HEK293 (cell line): ENCODE measurements around the gene PIN4.

Experiments used
- CTCF ChIA-PET: fragments of 350-600 bp; formaldehyde crosslinking; extraction: SDS; loops from one replicate; lab custom pipeline; 2021; ENCODE audit warnings: antibody characterized with exemption; lab: Yijun Ruan, JAX
- POLR2A ChIA-PET: fragments of 300-600 bp; formaldehyde crosslinking; extraction: SDS; loops from one replicate; lab custom pipeline; 2020; ENCODE audit warnings: antibody characterized with exemption, inconsistent platforms; lab: Yijun Ruan, JAX
- H3K27ac ChIP-seq: fragments of 200-500 bp; sonication (Bioruptor generic); 2 replicates; pipeline ENCODE4 v1.5.1; 2014; ENCODE audit warnings: low read depth, low read length, control low read depth, inconsistent platforms; ENCODE audit errors: extremely low read depth
- H3K36me3 ChIP-seq, 2 experiments: fragments of 200-500 bp in 1 of 2; sonication (Bioruptor generic) in 1 of 2; 1 replicate in 1 of 2; 2 replicates in 1 of 2; pipeline ENCODE4 v1.5.1; 2014 to 2017; ENCODE audit warnings: inconsistent platforms in 2 of 2, low read length in 2 of 2; ENCODE audit not compliant: control insufficient read depth in 2 of 2, insufficient read depth in 1 of 2
- H3K4me1 ChIP-seq: fragments of 200-500 bp; sonication (Bioruptor generic); 2 replicates; pipeline ENCODE4 v1.5.1; 2014; ENCODE audit warnings: mild to moderate bottlenecking, low read length, inconsistent platforms; ENCODE audit not compliant: control insufficient read depth, insufficient read depth
- H3K4me3 ChIP-seq: 2 replicates; pipeline ENCODE4 v1.5.1; 2011; ENCODE audit warnings: low read depth, mild to moderate bottlenecking, control low read depth, low read length, moderate library complexity
- H3K9me3 ChIP-seq: fragments of 200-500 bp; sonication (Bioruptor generic); 2 replicates; pipeline ENCODE4 v1.5.1; 2014; ENCODE audit warnings: low read depth, low read length, inconsistent platforms; ENCODE audit not compliant: control insufficient read depth, insufficient read depth
- BCL11A ChIP-seq: fragments of 450-650 bp; formaldehyde crosslinking; IDR thresholded peaks from 2 replicates; pipeline ENCODE4 v1.5.1; 2016; ENCODE audit warnings: low read depth, missing biosample characterization, missing genetic modification characterization
- EGR2 ChIP-seq: fragments of 450-650 bp; formaldehyde crosslinking; IDR thresholded peaks from 2 replicates; pipeline ENCODE4 v1.5.1; 2016; ENCODE audit warnings: low read depth, missing biosample characterization, missing genetic modification characterization
- IKZF3 ChIP-seq: fragments of 450-650 bp; IDR thresholded peaks from 2 replicates; pipeline ENCODE4 v1.5.0; 2018; ENCODE audit warnings: missing biosample characterization, mild to moderate bottlenecking, missing genetic modification characterization, moderate library complexity
- KLF10 ChIP-seq: fragments of 450-650 bp; IDR thresholded peaks from 2 replicates; pipeline ENCODE4 v1.5.1; 2018; ENCODE audit warnings: missing biosample characterization, mild to moderate bottlenecking, missing genetic modification characterization
- OVOL3 ChIP-seq: fragments of 450-650 bp; formaldehyde crosslinking; IDR thresholded peaks from 2 replicates; pipeline ENCODE4 v1.5.1; 2016; ENCODE audit warnings: missing biosample characterization, missing genetic modification characterization
- PBX3 ChIP-seq: sonication (generic); formaldehyde crosslinking; IDR thresholded peaks from 2 replicates; pipeline ENCODE4 v1.8.1; 2022; ENCODE audit warnings: mild to moderate bottlenecking, moderate library complexity, missing genetic modification reagents
- RBAK ChIP-seq: fragments of 450-650 bp; formaldehyde crosslinking; IDR thresholded peaks from 2 replicates; pipeline ENCODE4 v1.5.1; 2016; ENCODE audit warnings: missing biosample characterization, missing genetic modification characterization
- ZEB2 ChIP-seq: fragments of 450-650 bp; formaldehyde crosslinking; IDR thresholded peaks from 2 replicates; pipeline ENCODE4 v1.5.1; 2016; ENCODE audit warnings: missing biosample characterization, missing genetic modification characterization
- ZNF121 ChIP-seq: fragments of 450-650 bp; formaldehyde crosslinking; IDR thresholded peaks from 2 replicates; pipeline ENCODE4 v1.5.1; 2016; ENCODE audit warnings: missing biosample characterization, missing genetic modification characterization
- ZNF16 ChIP-seq: fragments of 450-650 bp; formaldehyde crosslinking; IDR thresholded peaks from 2 replicates; pipeline ENCODE4 v1.5.1; 2016; ENCODE audit warnings: low read depth, missing biosample characterization, missing genetic modification characterization
- ZNF175 ChIP-seq: fragments of 450-650 bp; formaldehyde crosslinking; IDR thresholded peaks from 2 replicates; pipeline ENCODE4 v1.5.1; 2016; ENCODE audit warnings: missing biosample characterization, missing genetic modification characterization
- ZNF211 ChIP-seq: fragments of 450-650 bp; formaldehyde crosslinking; IDR thresholded peaks from 2 replicates; pipeline ENCODE4 v1.5.1; 2016; ENCODE audit warnings: low read depth, missing biosample characterization, missing genetic modification characterization
- ZNF248 ChIP-seq: fragments of 450-650 bp; formaldehyde crosslinking; IDR thresholded peaks from 2 replicates; pipeline ENCODE4 v1.5.1; 2017; ENCODE audit warnings: missing biosample characterization, missing genetic modification characterization
- ZNF335 ChIP-seq: fragments of 450-650 bp; formaldehyde crosslinking; conservative IDR thresholded peaks from 2 replicates; pipeline ENCODE4 v1.5.1; 2016; ENCODE audit warnings: missing biosample characterization, missing genetic modification characterization
- ZNF362 ChIP-seq: fragments of 450-650 bp; formaldehyde crosslinking; IDR thresholded peaks from 2 replicates; pipeline ENCODE4 v1.5.1; 2016; ENCODE audit warnings: missing biosample characterization, missing genetic modification characterization
- ZNF404 ChIP-seq: fragments of 450-650 bp; formaldehyde crosslinking; IDR thresholded peaks from 2 replicates; pipeline ENCODE4 v1.5.1; 2017; ENCODE audit warnings: missing biosample characterization, missing genetic modification characterization
- ZNF416 ChIP-seq: fragments of 450-650 bp; formaldehyde crosslinking; IDR thresholded peaks from 2 replicates; pipeline ENCODE4 v1.5.1; 2016; ENCODE audit warnings: missing biosample characterization, missing genetic modification characterization
- ZNF585B ChIP-seq: fragments of 450-650 bp; formaldehyde crosslinking; IDR thresholded peaks from 2 replicates; pipeline ENCODE4 v1.5.1; 2016; ENCODE audit warnings: missing biosample characterization, missing genetic modification characterization
- ZNF600 ChIP-seq: fragments of 450-650 bp; formaldehyde crosslinking; IDR thresholded peaks from 2 replicates; pipeline ENCODE4 v1.5.1; 2016; ENCODE audit warnings: missing biosample characterization, missing genetic modification characterization
- ZNF664 ChIP-seq: fragments of 450-650 bp; formaldehyde crosslinking; IDR thresholded peaks from 2 replicates; pipeline ENCODE4 v1.5.1; 2016; ENCODE audit warnings: missing biosample characterization, missing genetic modification characterization
- ZSCAN30 ChIP-seq: fragments of 450-650 bp; IDR thresholded peaks from 2 replicates; pipeline ENCODE4 v1.5.1; 2018; ENCODE audit warnings: missing biosample characterization, mild to moderate bottlenecking, missing genetic modification characterization, moderate library complexity
- TF ChIP-seq, protein P1 (sequence below): fragments of 450-650 bp; formaldehyde crosslinking; IDR thresholded peaks from 2 replicates; pipeline ENCODE4 v1.5.1; 2017; ENCODE audit warnings: missing biosample characterization, missing genetic modification characterization
- TF ChIP-seq, protein P2 (sequence below): fragments of 450-650 bp; formaldehyde crosslinking; IDR thresholded peaks from 2 replicates; pipeline ENCODE4 v1.5.1; 2017; ENCODE audit warnings: missing biosample characterization, missing genetic modification characterization
- TF ChIP-seq, protein P3 (sequence below): fragments of 450-650 bp; formaldehyde crosslinking; IDR thresholded peaks from 2 replicates; pipeline ENCODE4 v1.5.1; 2017; ENCODE audit warnings: missing biosample characterization, missing genetic modification characterization
- TF ChIP-seq, protein P4 (sequence below): fragments of 450-650 bp; formaldehyde crosslinking; IDR thresholded peaks from 2 replicates; pipeline ENCODE4 v1.5.1; 2016; ENCODE audit warnings: missing biosample characterization, missing genetic modification characterization

The PIN4 gene

GRCh38 chrX:72203421-72203820, 21.9 kb downstream of the PIN4 start (continued):
- TF ChIP-seq ZNF664 (tag by site-specific recombination) (no peak), IKZF3 (tag by site-specific recombination) (no peak), OVOL3 (no peak), ZNF121 (no peak), PBX3 (CRISPR knock-in tag) (no peak)

- ChIA-PET CTCF (interaction anchor here (1.0 to 1.7 kb wide), 2 partner anchors 37 to 39 kb away, joined by 4 to 8 read pairs; no protein-coding TSS in a partner anchor), POLR2A (no interaction called here)
- Histone ChIP-seq H3K36me3 (peaks cover 33 to 78% of the 10 kb centered on the region in 2 experiments), H3K4me3 (no peak overlapping the region), H3K4me1 (no peaks in the 10 kb centered on the region), H3K27ac (no peak overlapping the region), H3K9me3 (no peaks in the 10 kb centered on the region)
- TF ChIP-seq RBAK (tag by site-specific recombination) = no peak
- TF ChIP-seq ZNF16 (tag by site-specific recombination) = no peak
- no peak for TF ChIP-seq ZNF362 (tag by site-specific recombination)
- TF ChIP-seq, protein P1, sequence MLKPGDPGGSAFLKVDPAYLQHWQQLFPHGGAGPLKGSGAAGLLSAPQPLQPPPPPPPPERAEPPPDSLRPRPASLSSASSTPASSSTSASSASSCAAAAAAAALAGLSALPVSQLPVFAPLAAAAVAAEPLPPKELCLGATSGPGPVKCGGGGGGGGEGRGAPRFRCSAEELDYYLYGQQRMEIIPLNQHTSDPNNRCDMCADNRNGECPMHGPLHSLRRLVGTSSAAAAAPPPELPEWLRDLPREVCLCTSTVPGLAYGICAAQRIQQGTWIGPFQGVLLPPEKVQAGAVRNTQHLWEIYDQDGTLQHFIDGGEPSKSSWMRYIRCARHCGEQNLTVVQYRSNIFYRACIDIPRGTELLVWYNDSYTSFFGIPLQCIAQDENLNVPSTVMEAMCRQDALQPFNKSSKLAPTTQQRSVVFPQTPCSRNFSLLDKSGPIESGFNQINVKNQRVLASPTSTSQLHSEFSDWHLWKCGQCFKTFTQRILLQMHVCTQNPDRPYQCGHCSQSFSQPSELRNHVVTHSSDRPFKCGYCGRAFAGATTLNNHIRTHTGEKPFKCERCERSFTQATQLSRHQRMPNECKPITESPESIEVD (tag by site-specific recombination) = no peak
- TF ChIP-seq ZNF404 (tag by site-specific recombination) = no peak
- TF ChIP-seq, protein P2, sequence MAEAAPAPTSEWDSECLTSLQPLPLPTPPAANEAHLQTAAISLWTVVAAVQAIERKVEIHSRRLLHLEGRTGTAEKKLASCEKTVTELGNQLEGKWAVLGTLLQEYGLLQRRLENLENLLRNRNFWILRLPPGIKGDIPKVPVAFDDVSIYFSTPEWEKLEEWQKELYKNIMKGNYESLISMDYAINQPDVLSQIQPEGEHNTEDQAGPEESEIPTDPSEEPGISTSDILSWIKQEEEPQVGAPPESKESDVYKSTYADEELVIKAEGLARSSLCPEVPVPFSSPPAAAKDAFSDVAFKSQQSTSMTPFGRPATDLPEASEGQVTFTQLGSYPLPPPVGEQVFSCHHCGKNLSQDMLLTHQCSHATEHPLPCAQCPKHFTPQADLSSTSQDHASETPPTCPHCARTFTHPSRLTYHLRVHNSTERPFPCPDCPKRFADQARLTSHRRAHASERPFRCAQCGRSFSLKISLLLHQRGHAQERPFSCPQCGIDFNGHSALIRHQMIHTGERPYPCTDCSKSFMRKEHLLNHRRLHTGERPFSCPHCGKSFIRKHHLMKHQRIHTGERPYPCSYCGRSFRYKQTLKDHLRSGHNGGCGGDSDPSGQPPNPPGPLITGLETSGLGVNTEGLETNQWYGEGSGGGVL (tag by site-specific recombination) = no peak
- TF ChIP-seq ZEB2 (tag by site-specific recombination) = no peak
- TF ChIP-seq, protein P3, sequence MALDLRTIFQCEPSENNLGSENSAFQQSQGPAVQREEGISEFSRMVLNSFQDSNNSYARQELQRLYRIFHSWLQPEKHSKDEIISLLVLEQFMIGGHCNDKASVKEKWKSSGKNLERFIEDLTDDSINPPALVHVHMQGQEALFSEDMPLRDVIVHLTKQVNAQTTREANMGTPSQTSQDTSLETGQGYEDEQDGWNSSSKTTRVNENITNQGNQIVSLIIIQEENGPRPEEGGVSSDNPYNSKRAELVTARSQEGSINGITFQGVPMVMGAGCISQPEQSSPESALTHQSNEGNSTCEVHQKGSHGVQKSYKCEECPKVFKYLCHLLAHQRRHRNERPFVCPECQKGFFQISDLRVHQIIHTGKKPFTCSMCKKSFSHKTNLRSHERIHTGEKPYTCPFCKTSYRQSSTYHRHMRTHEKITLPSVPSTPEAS (tag by site-specific recombination) = no peak
- TF ChIP-seq, all 188 proteins: peak for 0
Observed at GRCh38 chrX:72205706-72206105, 24.1 kb downstream of the PIN4 start.

GRCh38 chrX:72207366-72207765, 25.8 kb downstream of the PIN4 start:
- Histone ChIP-seq H3K36me3 (peaks cover 22 to 66% of the 10 kb centered on the region in 2 experiments), H3K4me1 (no peaks in the 10 kb centered on the region), H3K9me3 (no peaks in the 10 kb centered on the region)
- TF ChIP-seq EGR2 (tag by site-specific recombination) (no peak), BCL11A (tag by site-specific recombination) (no peak), ZSCAN30 (tag by site-specific recombination) (no peak), KLF10 (tag by site-specific recombination) (no peak), ZNF416 (tag by site-specific recombination) (no peak), ZNF585B (no peak), ZNF248 (tag by site-specific recombination) (no peak), ZNF335 (tag by site-specific recombination) (no peak), ZNF175 (no peak), ZNF600 (tag by site-specific recombination) (no peak), ZNF211 (no peak)
- TF ChIP-seq, protein P4, sequence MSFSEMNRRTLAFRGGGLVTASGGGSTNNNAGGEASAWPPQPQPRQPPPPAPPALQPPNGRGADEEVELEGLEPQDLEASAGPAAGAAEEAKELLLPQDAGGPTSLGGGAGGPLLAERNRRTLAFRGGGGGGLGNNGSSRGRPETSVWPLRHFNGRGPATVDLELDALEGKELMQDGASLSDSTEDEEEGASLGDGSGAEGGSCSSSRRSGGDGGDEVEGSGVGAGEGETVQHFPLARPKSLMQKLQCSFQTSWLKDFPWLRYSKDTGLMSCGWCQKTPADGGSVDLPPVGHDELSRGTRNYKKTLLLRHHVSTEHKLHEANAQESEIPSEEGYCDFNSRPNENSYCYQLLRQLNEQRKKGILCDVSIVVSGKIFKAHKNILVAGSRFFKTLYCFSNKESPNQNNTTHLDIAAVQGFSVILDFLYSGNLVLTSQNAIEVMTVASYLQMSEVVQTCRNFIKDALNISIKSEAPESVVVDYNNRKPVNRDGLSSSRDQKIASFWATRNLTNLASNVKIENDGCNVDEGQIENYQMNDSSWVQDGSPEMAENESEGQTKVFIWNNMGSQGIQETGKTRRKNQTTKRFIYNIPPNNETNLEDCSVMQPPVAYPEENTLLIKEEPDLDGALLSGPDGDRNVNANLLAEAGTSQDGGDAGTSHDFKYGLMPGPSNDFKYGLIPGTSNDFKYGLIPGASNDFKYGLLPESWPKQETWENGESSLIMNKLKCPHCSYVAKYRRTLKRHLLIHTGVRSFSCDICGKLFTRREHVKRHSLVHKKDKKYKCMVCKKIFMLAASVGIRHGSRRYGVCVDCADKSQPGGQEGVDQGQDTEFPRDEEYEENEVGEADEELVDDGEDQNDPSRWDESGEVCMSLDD (tag by site-specific recombination) = no peak
- TF ChIP-seq, all 188 proteins: peak for 0
- H3K4me3 ChIP-seq = no peak overlapping the region
- ChIA-PET POLR2A (no interaction called here), CTCF (interaction anchor here (0.8 kb wide), 1 partner anchor 208 kb away, joined by 3 read pairs; no protein-coding TSS in a partner anchor)
- H3K27ac ChIP-seq = no peak overlapping the region
